ENCODE results near the gene SH2D6.

DNA sequence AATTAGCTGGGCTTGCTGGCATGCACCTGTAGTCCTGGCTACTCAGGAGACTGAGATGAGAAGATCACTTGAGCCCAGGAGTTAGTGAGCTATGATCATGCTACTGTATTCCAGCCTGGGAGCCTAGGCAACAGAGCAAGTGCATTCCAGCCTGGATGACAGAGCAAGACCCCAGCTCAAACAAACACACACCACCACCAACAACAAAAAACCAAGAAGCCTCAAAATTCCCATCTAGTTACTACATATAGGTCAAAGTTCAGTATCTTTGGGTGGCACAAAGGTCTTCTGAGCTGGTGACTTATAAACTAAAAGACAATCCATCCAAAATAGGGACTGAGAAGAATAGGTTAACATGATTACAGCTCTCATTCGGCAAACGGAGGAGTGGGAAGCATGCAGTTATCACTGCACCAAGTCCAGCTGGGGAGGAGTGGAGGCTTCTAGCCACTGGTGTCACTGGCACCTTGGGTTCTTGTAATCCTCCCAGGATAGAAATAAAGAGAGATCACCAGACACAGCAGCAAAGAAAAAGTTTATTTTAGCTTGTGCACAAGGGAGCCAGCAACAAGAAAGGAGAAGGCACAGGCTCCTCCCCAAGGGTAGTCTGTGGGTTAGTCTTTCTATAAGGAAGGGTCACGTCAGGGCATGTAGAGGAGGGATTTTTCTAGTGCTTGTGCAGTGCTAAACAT, 57.4 kb downstream of the SH2D6 start:
- no peak for TF ChIP-seq POLR2A (IDR thresholded peaks at IDR 0.05)
- TF ChIP-seq, protein P1, sequence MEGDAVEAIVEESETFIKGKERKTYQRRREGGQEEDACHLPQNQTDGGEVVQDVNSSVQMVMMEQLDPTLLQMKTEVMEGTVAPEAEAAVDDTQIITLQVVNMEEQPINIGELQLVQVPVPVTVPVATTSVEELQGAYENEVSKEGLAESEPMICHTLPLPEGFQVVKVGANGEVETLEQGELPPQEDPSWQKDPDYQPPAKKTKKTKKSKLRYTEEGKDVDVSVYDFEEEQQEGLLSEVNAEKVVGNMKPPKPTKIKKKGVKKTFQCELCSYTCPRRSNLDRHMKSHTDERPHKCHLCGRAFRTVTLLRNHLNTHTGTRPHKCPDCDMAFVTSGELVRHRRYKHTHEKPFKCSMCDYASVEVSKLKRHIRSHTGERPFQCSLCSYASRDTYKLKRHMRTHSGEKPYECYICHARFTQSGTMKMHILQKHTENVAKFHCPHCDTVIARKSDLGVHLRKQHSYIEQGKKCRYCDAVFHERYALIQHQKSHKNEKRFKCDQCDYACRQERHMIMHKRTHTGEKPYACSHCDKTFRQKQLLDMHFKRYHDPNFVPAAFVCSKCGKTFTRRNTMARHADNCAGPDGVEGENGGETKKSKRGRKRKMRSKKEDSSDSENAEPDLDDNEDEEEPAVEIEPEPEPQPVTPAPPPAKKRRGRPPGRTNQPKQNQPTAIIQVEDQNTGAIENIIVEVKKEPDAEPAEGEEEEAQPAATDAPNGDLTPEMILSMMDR (IDR thresholded peaks at IDR 0.05), result no peak
